Measurements from ENCODE around the gene AGT.
"Not testable (repeated sequence)": the region's sequence is repeated elsewhere in the genome, so short reads cannot be mapped to it uniquely, and the experiment has no call there.

Gene AGT

GRCh38 chr1:230706887-230707731, 6.8 kb downstream of the AGT start:
- DNase-seq = no peak

- DNase-seq = no peak
Observed at GRCh38 chr1:230706020-230706699, 7.8 kb downstream of the AGT start.

GRCh38 chr1:230705289-230706019, 8.5 kb downstream of the AGT start:
- no peak for DNase-seq

GRCh38 chr1:230704830-230705229, 9.1 kb downstream of the AGT start:
- no peak for DNase-seq

- DNase-seq = no peak
Observed at GRCh38 chr1:230703679-230704385, 10.1 kb downstream of the AGT start.

GRCh38 chr1:230702934-230703678, 10.8 kb downstream of the AGT start:
- DNase-seq = peak; percentile 71

GRCh38 chr1:230701895-230702768, 11.8 kb downstream of the AGT start:
- DNase-seq = no peak

- no peak for DNase-seq
Observed at GRCh38 chr1:230701434-230701833, 12.5 kb downstream of the AGT start.

- no peak for DNase-seq
Observed at GRCh38 chr1:230700132-230700531, 13.8 kb downstream of the AGT start.

- no peak for DNase-seq
Observed at GRCh38 chr1:230699716-230700115, 14.2 kb downstream of the AGT start.

GRCh38 chr1:230698964-230699363, 15.0 kb downstream of the AGT start:
- DNase-seq = not testable (repeated sequence)

GRCh38 chr1:230698130-230698529, 15.8 kb downstream of the AGT start:
- DNase-seq = no peak

GRCh38 chr1:230696722-230697437, 17.0 kb downstream of the AGT start:
- no peak for DNase-seq

GRCh38 chr1:230696218-230696617, 17.7 kb downstream of the AGT start:
- DNase-seq = no peak

- DNase-seq = no peak
Observed at GRCh38 chr1:230694991-230695390, 18.9 kb downstream of the AGT start.

GRCh38 chr1:230694464-230694863, 19.5 kb downstream of the AGT start:
- DNase-seq = no peak

- DNase-seq = no peak
Observed at GRCh38 chr1:230693777-230694176, 20.1 kb downstream of the AGT start.

GRCh38 chr1:230693221-230693620, 20.7 kb downstream of the AGT start:
- DNase-seq = no peak

GRCh38 chr1:230691615-230692014, 22.3 kb downstream of the AGT start:
- DNase-seq = no peak

GRCh38 chr1:230690101-230690500, 23.8 kb downstream of the AGT start:
- DNase-seq = no peak

- no peak for DNase-seq
Observed at GRCh38 chr1:230686747-230687146, 27.2 kb downstream of the AGT start.
